Measurements from ENCODE around the gene CXCR4.

DNA sequence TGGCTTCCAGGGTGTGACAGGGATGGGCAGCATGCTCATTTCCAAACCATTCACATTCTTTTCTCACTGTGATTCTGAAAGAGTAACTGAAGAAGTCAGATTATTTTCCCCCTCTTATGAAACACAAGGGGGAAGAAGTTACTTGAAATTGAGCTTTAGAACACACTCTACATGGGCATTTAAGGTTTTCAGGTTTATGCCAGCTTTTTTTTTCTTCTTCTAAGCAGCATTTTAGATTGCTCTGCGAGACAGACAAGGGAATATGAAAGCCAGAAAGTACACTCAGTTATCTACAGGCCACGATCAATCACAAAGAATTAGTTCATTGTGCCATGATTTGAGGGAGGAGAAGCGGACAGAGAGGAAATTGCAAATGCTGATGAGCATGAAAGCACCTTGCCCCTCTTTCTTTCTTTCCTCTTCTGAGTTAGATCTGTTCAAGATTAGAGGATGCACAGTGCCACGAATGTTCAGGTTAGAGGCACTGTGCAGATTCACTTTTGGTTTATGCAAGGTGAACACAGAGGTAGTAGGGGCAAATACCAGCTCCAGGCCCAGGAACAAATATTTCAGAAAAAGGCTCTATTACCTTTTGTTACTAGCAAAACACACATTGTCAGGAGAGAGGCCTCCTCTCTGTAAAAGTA, 49.2 kb downstream of the CXCR4 start:
- no peak for TF ChIP-seq CTBP1 (IDR thresholded peaks at IDR 0.05; ENCODE audit: borderline replicate concordance)
- no peak for TF ChIP-seq SP1 (IDR thresholded peaks at IDR 0.05)
- no peak for TF ChIP-seq BHLHE40 (IDR thresholded peaks at IDR 0.05; ENCODE audit: borderline replicate concordance)
- no peak for TF ChIP-seq NFRKB (IDR thresholded peaks at IDR 0.05)

Data from HEK293T (cell line).